HepG2 (cell line): ENCODE data around the gene TBRG1. TPM values are rescaled to one million over a fixed set of nuclear protein-coding genes. Genes with fewer than 3 reads are reported as not detected.
A peak's percentile ranks its signal among the peaks of the same experiment; 100 is the strongest.

Experiments used
- ATAC-seq: fragments of 200-7000 bp; cut with Tn5 transposase; 3 replicates; pipeline ENCODE4 v1.9.1; 2020; ENCODE audit warnings: mild to moderate bottlenecking, moderate library complexity
- BruUV-seq: library from RNA; stranded (reverse); fragments of 400-500 nt; replicated peaks from 2 replicates; lab custom pipeline; 2021; lab: Mats Ljungman, UMichigan
- CTCF ChIA-PET: fragments of 300-600 bp; formaldehyde crosslinking; extraction: SDS; loops from one replicate; lab custom pipeline; 2021; ENCODE audit warnings: low total read pairs, inconsistent platforms, low intra/inter-chr PET ratio; lab: Yijun Ruan, JAX
- POLR2A ChIA-PET: fragments of 350-600 bp; sonication (Branson Sonifier 250); formaldehyde crosslinking; loops from one replicate; lab custom pipeline; 2020; ENCODE audit warnings: antibody characterized with exemption, inconsistent platforms; lab: Yijun Ruan, JAX
- DNase-seq: peaks from one replicate; pipeline ENCODE4 v3.0.0-alpha.2; 2015; ENCODE audit warnings: low spot score
- FAIRE-seq: peaks from 3 replicates; lab custom pipeline; 2011; peaks lifted over from hg19 to GRCh38; lab: Jason Lieb, UNC
- H2AFZ ChIP-seq: one replicate; pipeline ENCODE4 v1.6.1; 2011; ENCODE audit warnings: low read length, inconsistent platforms
- H3K27ac ChIP-seq: fragments of 300-600 bp; 3 replicates; pipeline ENCODE4 v1.8.0; 2011; ENCODE audit warnings: mixed run types, mild to moderate bottlenecking, mixed read lengths, low read length, inconsistent platforms; ENCODE audit not compliant: insufficient read depth; ENCODE audit errors: extremely low read length
- H3K27me3 ChIP-seq, 2 experiments: fragments of 200-600 bp in 1 of 2; 2 replicates in 1 of 2; 3 replicates in 1 of 2; pipeline versions ENCODE4 v1.6.0 to v1.8.0; 2011; ENCODE audit warnings: low read length in 2 of 2, mild to moderate bottlenecking in 2 of 2, moderate library complexity in 2 of 2, inconsistent platforms in 1 of 2; ENCODE audit not compliant: insufficient read depth in 2 of 2, control insufficient read depth in 1 of 2
- H3K36me3 ChIP-seq, 2 experiments: fragments of 200-600 bp in 1 of 2; replicated peaks in 1 of 2; 2 replicates in 1 of 2; 3 replicates in 1 of 2; pipeline versions ENCODE4 v1.5.1 to v1.8.0; 2011; ENCODE audit warnings: low read length in 2 of 2, inconsistent platforms in 1 of 2; ENCODE audit not compliant: insufficient read depth in 2 of 2, control insufficient read depth in 1 of 2
- H3K4me1 ChIP-seq: 2 replicates; pipeline ENCODE4 v1.5.1; 2012; ENCODE audit warnings: low read length, inconsistent platforms; ENCODE audit not compliant: insufficient read depth
- H3K4me2 ChIP-seq: 2 replicates; pipeline ENCODE4 v1.6.0; 2011; ENCODE audit warnings: low read depth, low read length, inconsistent platforms
- H3K4me3 ChIP-seq, 3 experiments: fragments of 200-600 bp in 1 of 3; sonication (generic), shearing (Covaris generic) in 1 of 3; replicated peaks in 1 of 3; 2 replicates each; pipeline ENCODE4 v1.5.1; 2011 to 2016; ENCODE audit warnings: low read length in 3 of 3, inconsistent platforms in 2 of 3, low read depth in 2 of 3, mild to moderate bottlenecking in 2 of 3, control low read depth in 1 of 3, mixed read lengths in 1 of 3; ENCODE audit not compliant: insufficient read depth in 1 of 3
- H3K79me2 ChIP-seq: one replicate; pipeline ENCODE4 v1.6.1; 2011; ENCODE audit warnings: low read length, inconsistent platforms; ENCODE audit not compliant: insufficient read depth
- H3K9ac ChIP-seq: 2 replicates; pipeline ENCODE4 v1.6.0; 2011; ENCODE audit warnings: mild to moderate bottlenecking, low read depth, low read length, inconsistent platforms; ENCODE audit not compliant: insufficient read depth
- H3K9me3 ChIP-seq: 2 replicates; pipeline ENCODE4 v1.5.1; 2012; ENCODE audit warnings: mild to moderate bottlenecking, low read length
- H4K20me1 ChIP-seq: 2 replicates; pipeline ENCODE4 v1.6.0; 2011; ENCODE audit warnings: inconsistent platforms, mild to moderate bottlenecking, low read length, moderate library complexity; ENCODE audit not compliant: insufficient read depth
- ARNTL ChIP-seq: sonication (generic); formaldehyde crosslinking; IDR thresholded peaks from 2 replicates; pipeline ENCODE4 v1.4.0; 2020; ENCODE audit warnings: mild to moderate bottlenecking, missing genetic modification reagents
- DNMT3B ChIP-seq: conservative IDR thresholded peaks from 2 replicates; pipeline ENCODE4 v1.6.1; 2016; ENCODE audit warnings: missing biosample characterization, control low read depth
- ELK4 ChIP-seq: sonication (generic); formaldehyde crosslinking; IDR thresholded peaks from 2 replicates; pipeline ENCODE4 v1.9.0; 2021; ENCODE audit warnings: missing genetic modification reagents, borderline replicate concordance
- FOXP4 ChIP-seq: sonication (generic); formaldehyde crosslinking; IDR thresholded peaks from 2 replicates; pipeline ENCODE4 v1.4.0; 2020; ENCODE audit warnings: missing genetic modification reagents
- HES4 ChIP-seq: sonication (generic); formaldehyde crosslinking; IDR thresholded peaks from 2 replicates; pipeline ENCODE4 v1.9.0; 2021; ENCODE audit warnings: mild to moderate bottlenecking, missing genetic modification reagents, borderline replicate concordance
- XBP1 ChIP-seq: sonication (generic); formaldehyde crosslinking; IDR thresholded peaks from 2 replicates; pipeline ENCODE4 v1.5.0; 2020; ENCODE audit warnings: missing genetic modification reagents
- ZNF264 ChIP-seq: sonication (generic); formaldehyde crosslinking; IDR thresholded peaks from 2 replicates; pipeline ENCODE4 v1.4.0; 2020; ENCODE audit warnings: missing genetic modification reagents
- WGBS: methylation state at CpG from one replicate; pipeline ENCODE4 v1.1.6; 2017; ENCODE audit warnings: low lambda C conversion rate; 5-methylcytosine and 5-hydroxymethylcytosine counted together
- in situ Hi-C: cut with HindIII; loops from 2 replicates; pipeline ENCODE4 v1.10.0; 2017; ENCODE audit warnings: low pct_unique_long_range_greater_than_20kb; ENCODE audit not compliant: extremely low pct_ligation_motif_present
- intact Hi-C: fragments of 100-400 bp; cut with micrococcal nuclease; formaldehyde crosslinking; loops from one replicate; pipeline ENCODE4 v1.10.0; 2022; ENCODE audit not compliant: unreplicated experiment
- polyA plus RNA-seq, 8 experiments: library from polyadenylated mRNA; depleted of rRNA in 3 of 8; stranded (reverse) in 7 of 8; unstranded in 1 of 8; fragments of >200 nt; fragmentation: Illumina TruSeq in 4 of 8; extraction: Trizol in 4 of 8; gene quantifications; 2 replicates each; pipeline versions ENCODE4 v1.2.1 to v1.2.3, GENCODE V29; 2011 to 2016; ENCODE audit warnings: low read depth in 4 of 8, missing spikeins in 1 of 8, mixed read lengths in 1 of 8; ENCODE audit not compliant: insufficient read depth in 1 of 8
- total RNA-seq, 5 experiments: library from RNA; depleted of rRNA; stranded (reverse); fragments of >200 nt; fragmentation: Illumina TruSeq; extraction: Trizol; gene quantifications; 2 replicates each; pipeline ENCODE4 v1.2.3, GENCODE V29; 2016; ENCODE audit warnings: low read depth in 1 of 5

TBRG1 gene
- total and polyA plus RNA-seq, 2 of the 13 experiments (the other 11 are each of a cell fraction or from before 2014, with no cell fraction given): 21.7 to 25.6 TPM

- TF ChIP-seq FOXP4 (CRISPR knock-in tag): no peak
- TF ChIP-seq ZNF264 (CRISPR knock-in tag): peak; percentile 36; the same call in 1 of the 2 replicates
- TF ChIP-seq HES4 (CRISPR knock-in tag): peak; percentile 65; the same call in 1 of the 2 replicates
- no peak for TF ChIP-seq DNMT3B (CRISPR knock-in tag)
- no peak for TF ChIP-seq XBP1 (CRISPR knock-in tag)
- TF ChIP-seq ARNTL (CRISPR knock-in tag): 0 out of 2 replicates have a peak, but pooled peaks have one; percentile 47
Observed at GRCh38 chr11:124673333-124674167, 50.9 kb downstream of the TBRG1 start, which contains the start of the genes SIAE and SPA17 (continued).

GRCh38 chr11:124674168-124674517 is 51.5 kb downstream of the TBRG1 start:
- Histone ChIP-seq H4K20me1 (no peaks in the 10 kb centered on the region), H3K79me2 (no peaks in the 10 kb centered on the region), H3K27me3 (no peaks in the 10 kb centered on the region; a peak in 1 of 5 replicates), H3K36me3 (no peaks in the 10 kb centered on the region), H3K4me3 (peak overlapping the region; percentile 73 to 99 (median 99)), H3K27ac (peak overlapping the region; percentile 74), H2AFZ (peak overlapping the region; percentile 32), H3K9me3 (no peaks in the 10 kb centered on the region), H3K4me2 (peak overlapping the region; percentile 82), H3K4me1 (peaks cover 19% of the 10 kb centered on the region), H3K9ac (peak overlapping the region; percentile 91)
- DNase-seq (no peak), ATAC-seq (no peak), FAIRE-seq (no peak)
- no peak for TF ChIP-seq ZNF264 (CRISPR knock-in tag)
- TF ChIP-seq ELK4 (CRISPR knock-in tag): no peak
- WGBS: 52% methylated on average over 17 of the region's 18 CpGs
- CTCF ChIA-PET: no interaction called here
- POLR2A ChIA-PET: interaction anchor here (0.7 to 1.9 kb wide), 9 partner anchors 51 to 437 kb away, joined by 3 to 26 read pairs (median 7); partner anchors contain the start of genes MSANTD2, TBRG1, TMEM218 and VSIG2
- in situ Hi-C loops (loop anchor here (5.0 to 10.0 kb wide), 3 partner anchors 88 to 191 kb away; partner anchors contain the start of genes ESAM and ROBO3), intact Hi-C loops (no loop called here)
- no TSS peak for BruUV-seq
